ENCODE measurements around the gene ENO2. TPM values are rescaled to one million over a fixed set of nuclear protein-coding genes. Genes with fewer than 3 reads are reported as not detected.
"Not testable (repeated sequence)": the region's sequence is repeated elsewhere in the genome, so short reads cannot be mapped to it uniquely, and the experiment has no call there.

The ENO2 gene
- total RNA-seq = 100 to 1,000 TPM; 106 to 171 TPM

- H3K4me1 Mint-ChIP-seq = peaks cover 45% of the 10 kb centered on the region
- H3K27me3 Mint-ChIP-seq = no peaks in the 10 kb centered on the region
- DNase-seq (peak; percentile 89), ATAC-seq (peak; percentile 96)
- H3K4me3 Mint-ChIP-seq = peak within 1 kb of the TSS; percentile 92
- peaks cover 20% of the 10 kb centered on the region for H3K36me3 Mint-ChIP-seq
- no peaks in the 10 kb centered on the region for H3K9me3 Mint-ChIP-seq (ENCODE audit: low read depth)
- H3K27ac Mint-ChIP-seq = peak within 1 kb of the TSS; percentile 86
- CTCF ChIA-PET = interaction anchor here (0.8 to 4.7 kb wide), 12 partner anchors 11 to 194 kb away, joined by 3 to 22 read pairs (median 5); partner anchors contain the start of genes C1RL and SPSB2
Observed at GRCh38 chr12:6914246-6914946, at the start of gene ENO2. ENO2 (plus strand) TSS chr12:6914580; CDS start chr12:6915833, 1,253 bp downstream.

- H3K4me3 Mint-ChIP-seq; ATAC-seq; H3K9me3 Mint-ChIP-seq (ENCODE audit: low read depth); H3K27me3 Mint-ChIP-seq; DNase-seq; H3K27ac Mint-ChIP-seq: not testable (repeated sequence)
- CTCF ChIA-PET = interaction anchor here (1.2 to 1.3 kb wide), 2 partner anchors 26 to 278 kb away, joined by 3 to 4 read pairs; no protein-coding TSS in a partner anchor
- H3K4me1 Mint-ChIP-seq = peaks cover 26% of the 10 kb centered on the region
- H3K36me3 Mint-ChIP-seq = peaks cover 59% of the 10 kb centered on the region
Observed at GRCh38 chr12:6865307-6865706, 49.1 kb upstream of the ENO2 start.

- peaks cover 37% of the 10 kb centered on the region for H3K4me1 Mint-ChIP-seq
- no peaks in the 10 kb centered on the region for H3K9me3 Mint-ChIP-seq (ENCODE audit: low read depth)
- CTCF ChIA-PET = interaction anchor here (0.7 to 4.9 kb wide), 9 partner anchors 13 to 142 kb away, joined by 3 to 55 read pairs (median 4); partner anchors contain the start of genes CDCA3, COPS7A, MLF2 and USP5
- DNase-seq (no peak), ATAC-seq (no peak)
- H3K36me3 Mint-ChIP-seq = peaks cover 59% of the 10 kb centered on the region
- no peaks in the 10 kb centered on the region for H3K27me3 Mint-ChIP-seq
- peak overlapping the region; percentile 90 for H3K27ac Mint-ChIP-seq
- H3K4me3 Mint-ChIP-seq = peak overlapping the region; percentile 98
Observed at GRCh38 chr12:6866163-6866919, 48.0 kb upstream of the ENO2 start.

GRCh38 chr12:6866920-6867412 lies 47.4 kb upstream of the ENO2 start:
- Mint-ChIP-seq H3K4me3 (peak overlapping the region; percentile 98), H3K4me1 (peaks cover 43% of the 10 kb centered on the region), H3K9me3 (ENCODE audit: low read depth) (no peaks in the 10 kb centered on the region), H3K36me3 (peaks cover 62% of the 10 kb centered on the region), H3K27me3 (no peaks in the 10 kb centered on the region), H3K27ac (peak overlapping the region; percentile 90)
- DNase-seq (no peak), ATAC-seq (peak; percentile 4)
- CTCF ChIA-PET = interaction anchor here (0.7 to 4.9 kb wide), 11 partner anchors 14 to 143 kb away, joined by 3 to 55 read pairs (median 6); partner anchors contain the start of genes CDCA3, COPS7A, MLF2 and USP5

GRCh38 chr12:6867413-6868210 lies 46.8 kb upstream of the ENO2 start, which contains the start of gene TPI1:
TPI1 (plus strand) TSS chr12:6867531; CDS start chr12:6867567, 36 bp downstream.
- H3K4me1 Mint-ChIP-seq = peaks cover 47% of the 10 kb centered on the region
- peaks cover 61% of the 10 kb centered on the region for H3K36me3 Mint-ChIP-seq
- CTCF ChIA-PET = interaction anchor here (0.8 to 4.9 kb wide), 14 partner anchors 14 to 245 kb away, joined by 3 to 55 read pairs (median 6); partner anchors contain the start of genes CDCA3, COPS7A, MLF2 and USP5
- H3K27ac Mint-ChIP-seq = peak within 1 kb of the TSS; percentile 90
- H3K27me3 Mint-ChIP-seq = no peaks in the 10 kb centered on the region
- no peaks in the 10 kb centered on the region for H3K9me3 Mint-ChIP-seq (ENCODE audit: low read depth)
- DNase-seq = peak; percentile 87
- ATAC-seq = peak; percentile 71
- H3K4me3 Mint-ChIP-seq = peak within 1 kb of the TSS; percentile 98

- no peak for DNase-seq
- H3K4me1 Mint-ChIP-seq = peaks cover 47% of the 10 kb centered on the region
- CTCF ChIA-PET = interaction anchor here (0.8 to 4.9 kb wide), 31 partner anchors 8 to 263 kb away, joined by 3 to 55 read pairs (median 5); partner anchors contain the start of genes C12orf57, C1RL, CDCA3 and COPS7A
- ATAC-seq = no peak
- H3K4me3 Mint-ChIP-seq = peak overlapping the region; percentile 98
- H3K36me3 Mint-ChIP-seq = peaks cover 57% of the 10 kb centered on the region
- no peaks in the 10 kb centered on the region for H3K9me3 Mint-ChIP-seq (ENCODE audit: low read depth)
- H3K27me3 Mint-ChIP-seq = no peaks in the 10 kb centered on the region
- peak overlapping the region; percentile 88 for H3K27ac Mint-ChIP-seq
Observed at GRCh38 chr12:6868211-6869048, 46.0 kb upstream of the ENO2 start.

- H3K27me3 Mint-ChIP-seq = no peaks in the 10 kb centered on the region
- peak overlapping the region; percentile 88 for H3K27ac Mint-ChIP-seq
- peaks cover 51% of the 10 kb centered on the region for H3K4me1 Mint-ChIP-seq
- DNase-seq = peak; percentile 91
- peak overlapping the region; percentile 98 for H3K4me3 Mint-ChIP-seq
- H3K9me3 Mint-ChIP-seq (ENCODE audit: low read depth) = no peaks in the 10 kb centered on the region
- CTCF ChIA-PET = interaction anchor here (0.6 to 4.9 kb wide), 35 partner anchors 9 to 264 kb away, joined by 3 to 55 read pairs (median 5); partner anchors contain the start of genes C12orf57, C1RL, CDCA3 and COPS7A
- peaks cover 54% of the 10 kb centered on the region for H3K36me3 Mint-ChIP-seq
- ATAC-seq = no peak
Observed at GRCh38 chr12:6869049-6870021, 45.0 kb upstream of the ENO2 start.

GRCh38 chr12:6870304-6870703 lies 44.1 kb upstream of the ENO2 start:
- Mint-ChIP-seq H3K36me3 (peaks cover 50% of the 10 kb centered on the region), H3K27ac (peak overlapping the region; percentile 41), H3K4me1 (peaks cover 57% of the 10 kb centered on the region), H3K4me3 (peak overlapping the region; percentile 98)
- not testable (repeated sequence) for H3K27me3 Mint-ChIP-seq; DNase-seq; H3K9me3 Mint-ChIP-seq (ENCODE audit: low read depth); ATAC-seq
- CTCF ChIA-PET = interaction anchor here (0.9 to 7.3 kb wide), 14 partner anchors 10 to 239 kb away, joined by 3 to 90 read pairs (median 8); partner anchors contain the start of genes C12orf57, C1RL, CDCA3 and RNU7-1

- DNase-seq = peak; percentile 71
- peaks cover 50% of the 10 kb centered on the region for H3K36me3 Mint-ChIP-seq
- ATAC-seq = peak; percentile 6
- no peaks in the 10 kb centered on the region for H3K27me3 Mint-ChIP-seq
- CTCF ChIA-PET = interaction anchor here (1.1 to 7.3 kb wide), 30 partner anchors 9 to 318 kb away, joined by 3 to 90 read pairs (median 10); partner anchors contain the start of genes C12orf57, CDCA3, COPS7A and LAG3
- H3K27ac Mint-ChIP-seq = peak overlapping the region; percentile 91
- H3K9me3 Mint-ChIP-seq (ENCODE audit: low read depth) = no peaks in the 10 kb centered on the region
- H3K4me1 Mint-ChIP-seq = peaks cover 60% of the 10 kb centered on the region
- peak overlapping the region; percentile 77 for H3K4me3 Mint-ChIP-seq
Observed at GRCh38 chr12:6871052-6871957, 43.1 kb upstream of the ENO2 start.

Measured in activated CD8-positive, alpha-beta memory T cell treated with anti-CD3 and anti-CD28 coated beads, Interleukin-2, amount 10 ng/mL, durations not matched to agents 7 days and 5 days (primary cell).